ENCODE data around the gene SCN5A.

The SCN5A gene

GRCh38 chr3:38622336-38622735 lies 27.2 kb downstream of the SCN5A start:
- DNase-seq (ENCODE audit: low read depth): no peak

GRCh38 chr3:38620236-38620635 lies 29.3 kb downstream of the SCN5A start:
- DNase-seq (ENCODE audit: low read depth): no peak

DNA sequence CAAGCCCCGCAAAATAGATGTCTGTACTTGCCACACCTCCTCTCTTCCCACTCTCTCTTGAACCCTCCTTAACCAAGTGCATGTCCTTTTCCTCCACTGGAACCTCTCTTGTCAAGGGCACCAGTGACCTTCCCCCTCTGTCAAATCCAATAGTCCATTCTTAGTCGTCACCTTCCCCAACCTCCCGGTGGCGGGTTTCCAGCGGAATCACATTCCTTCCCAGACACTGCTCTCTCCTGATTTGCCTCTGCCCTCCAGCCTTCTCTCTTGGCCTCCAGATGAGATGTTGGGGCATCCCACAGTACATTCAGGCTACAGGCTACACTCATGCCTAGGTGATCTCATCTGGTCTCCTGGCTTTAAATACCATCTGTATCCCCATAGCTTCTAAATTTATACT lies 31.1 kb downstream of the SCN5A start:
- DNase-seq (ENCODE audit: low read depth): no peak

DNA sequence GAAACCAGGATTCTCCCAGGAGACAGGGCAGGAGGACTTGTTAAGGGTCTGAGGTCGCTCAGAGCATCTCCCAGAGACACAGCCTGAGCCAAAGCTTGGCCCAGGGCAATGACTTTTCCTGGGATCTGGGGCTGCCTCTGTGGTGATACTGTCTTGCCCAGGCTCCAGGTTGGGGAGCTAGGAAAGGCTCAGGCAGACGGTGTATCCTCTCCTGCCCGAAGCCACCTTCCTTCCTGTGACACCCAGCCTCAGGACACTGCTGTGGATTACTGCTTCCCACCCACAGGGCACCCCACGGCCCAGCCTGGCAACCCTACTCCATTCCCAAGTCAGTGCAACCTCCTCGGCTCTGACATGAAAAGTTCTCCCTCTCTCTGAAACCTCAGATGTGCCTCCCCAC lies 31.9 kb downstream of the SCN5A start:
- DNase-seq (ENCODE audit: low read depth): no peak

- DNase-seq (ENCODE audit: low read depth): no peak
Observed at GRCh38 chr3:38617137-38617536, 32.4 kb downstream of the SCN5A start.

GRCh38 chr3:38616658-38617057 lies 32.8 kb downstream of the SCN5A start:
- DNase-seq (ENCODE audit: low read depth): no peak

GRCh38 chr3:38616111-38616510 lies 33.4 kb downstream of the SCN5A start:
- DNase-seq (ENCODE audit: low read depth): no peak

GRCh38 chr3:38614651-38615352 lies 34.7 kb downstream of the SCN5A start:
- DNase-seq (ENCODE audit: low read depth): no peak

DNA sequence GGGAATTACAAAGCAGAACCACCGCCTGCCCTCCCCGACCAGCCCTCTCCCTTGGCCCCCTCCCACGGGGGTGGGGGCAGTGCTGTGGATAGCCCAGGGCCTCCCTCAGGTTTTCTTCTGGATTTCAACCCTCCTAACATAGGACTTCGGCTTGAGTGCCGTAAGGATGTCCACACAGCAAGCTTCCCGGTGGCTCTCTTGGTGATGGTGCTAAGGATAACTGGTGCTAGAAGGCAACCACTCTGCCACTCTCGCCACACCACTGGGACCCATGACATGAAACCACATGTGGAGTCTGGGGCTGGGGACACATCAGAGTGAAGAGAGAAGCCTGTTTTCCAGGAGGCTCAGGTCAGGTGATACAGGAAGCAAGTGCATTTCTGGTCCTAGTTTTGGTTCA lies 35.4 kb downstream of the SCN5A start:
- no peak for DNase-seq (ENCODE audit: low read depth)

DNA sequence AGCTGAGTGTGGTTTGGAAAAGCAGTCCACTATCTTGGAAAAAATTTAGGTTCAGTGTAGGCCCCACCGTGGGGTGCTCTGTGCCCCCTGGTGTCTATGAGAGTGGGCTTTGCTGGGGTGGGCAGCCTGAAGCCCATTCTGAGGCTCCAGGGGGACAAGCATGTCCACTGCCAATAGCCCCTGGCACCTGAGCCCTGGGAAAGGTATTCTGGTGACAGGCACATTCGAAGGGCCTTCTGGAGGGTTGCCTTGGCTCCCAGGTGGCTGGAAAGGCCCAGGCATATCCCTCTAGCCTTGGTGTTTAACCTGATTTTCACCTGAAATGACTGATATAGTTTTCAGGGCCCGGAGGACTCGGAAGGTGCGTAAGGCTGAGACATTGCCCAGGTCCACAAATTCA lies 36.1 kb downstream of the SCN5A start:
- no peak for DNase-seq (ENCODE audit: low read depth)

DNA sequence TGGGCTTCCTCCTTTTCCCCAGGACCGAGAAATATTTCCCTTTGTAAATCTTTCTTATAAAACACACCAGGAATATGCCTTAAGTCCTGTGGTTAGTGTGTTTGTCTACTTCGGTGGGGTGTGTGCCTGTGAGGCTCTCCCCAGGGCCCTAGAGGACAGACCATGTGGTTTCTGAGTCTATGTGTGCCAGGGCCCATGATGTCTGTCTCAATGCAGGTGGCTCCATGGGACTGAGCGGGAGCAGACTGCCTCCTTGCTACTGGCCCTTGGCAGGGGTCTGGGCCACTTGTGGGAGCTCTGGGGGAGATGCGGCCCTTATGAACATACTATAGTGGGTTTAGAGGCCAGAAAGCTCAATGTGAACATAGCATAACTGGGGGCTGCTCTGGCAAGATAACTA lies 37.6 kb downstream of the SCN5A start:
- DNase-seq (ENCODE audit: low read depth): no peak

- no peak for DNase-seq (ENCODE audit: low read depth)
Observed at GRCh38 chr3:38610934-38611333, 38.6 kb downstream of the SCN5A start.

DNA sequence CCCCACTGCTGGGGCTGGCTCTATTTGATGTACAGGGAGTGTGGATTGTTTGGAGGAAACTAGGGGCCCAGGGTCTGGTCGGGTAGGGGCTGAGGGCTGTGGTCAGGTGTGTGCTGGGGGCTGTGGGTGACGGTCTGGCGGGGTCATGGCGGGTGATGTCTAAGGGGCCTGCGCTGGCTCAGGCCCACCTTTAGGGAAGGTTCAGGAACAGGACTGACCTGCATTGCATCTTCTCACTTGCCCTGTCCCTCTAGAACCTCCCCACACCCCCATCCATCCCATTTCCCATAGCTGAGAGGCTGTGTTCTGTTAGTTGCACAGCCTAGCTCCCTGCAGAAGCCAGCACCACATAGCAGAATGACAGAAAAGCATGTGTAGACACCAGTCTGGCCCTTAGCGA lies 39.1 kb downstream of the SCN5A start:
- DNase-seq (ENCODE audit: low read depth): no peak

- no peak for DNase-seq (ENCODE audit: low read depth)
Observed at GRCh38 chr3:38609386-38610111, 39.9 kb downstream of the SCN5A start.

DNA sequence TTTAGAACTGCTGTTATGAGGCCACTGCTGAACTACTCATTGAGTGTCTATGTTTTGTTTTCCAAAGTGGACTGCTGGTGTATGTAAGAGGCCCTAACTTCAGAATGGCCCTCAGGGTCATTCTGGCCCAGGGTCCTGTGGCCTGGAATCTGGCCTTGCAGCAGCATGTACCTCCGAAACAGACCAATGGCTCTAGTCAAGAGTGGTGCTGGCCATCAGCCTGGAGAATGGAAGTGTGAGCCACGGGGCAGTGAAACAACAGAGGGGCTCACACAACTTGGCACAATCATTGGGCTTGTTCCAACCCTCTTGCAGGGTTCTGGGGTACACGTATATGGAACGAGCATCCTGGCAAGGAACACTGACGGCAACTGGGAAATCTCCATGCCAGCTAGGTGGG lies 40.5 kb downstream of the SCN5A start:
- no peak for DNase-seq (ENCODE audit: low read depth)

DNA sequence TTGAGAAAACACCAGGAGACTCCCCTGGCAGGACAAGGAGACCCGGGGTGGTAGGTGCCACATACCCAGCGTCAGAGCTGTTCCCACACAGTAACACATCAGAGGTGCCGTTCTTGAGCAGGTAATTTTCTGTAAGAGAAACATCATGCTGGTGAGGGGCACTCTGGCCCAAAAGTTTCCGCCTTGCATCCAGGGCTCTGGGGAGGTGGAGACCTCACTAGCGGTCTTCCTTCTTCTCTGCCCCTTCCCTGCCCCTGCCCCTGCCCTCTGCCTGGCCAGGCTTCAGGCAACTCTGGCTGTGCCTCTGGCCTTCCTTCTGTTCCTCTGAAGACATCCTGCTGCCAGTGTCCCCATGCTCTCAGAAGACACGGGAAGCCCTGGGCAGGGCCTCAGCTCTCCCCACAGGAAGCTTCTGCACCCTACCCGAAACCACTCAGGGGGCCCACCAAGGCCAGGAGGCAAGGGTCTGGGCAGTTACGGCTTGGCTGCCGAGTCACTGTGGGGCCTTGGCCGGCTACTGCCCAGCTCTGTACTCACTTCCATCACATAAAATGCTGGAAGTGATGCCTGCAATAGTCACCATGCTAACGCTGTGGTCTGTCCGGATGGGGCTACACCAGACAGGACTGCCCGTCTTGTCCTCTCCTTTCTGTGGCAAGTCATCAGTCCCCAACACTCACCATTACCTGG lies 41.3 kb downstream of the SCN5A start:
- DNase-seq (ENCODE audit: low read depth): no peak

DNA sequence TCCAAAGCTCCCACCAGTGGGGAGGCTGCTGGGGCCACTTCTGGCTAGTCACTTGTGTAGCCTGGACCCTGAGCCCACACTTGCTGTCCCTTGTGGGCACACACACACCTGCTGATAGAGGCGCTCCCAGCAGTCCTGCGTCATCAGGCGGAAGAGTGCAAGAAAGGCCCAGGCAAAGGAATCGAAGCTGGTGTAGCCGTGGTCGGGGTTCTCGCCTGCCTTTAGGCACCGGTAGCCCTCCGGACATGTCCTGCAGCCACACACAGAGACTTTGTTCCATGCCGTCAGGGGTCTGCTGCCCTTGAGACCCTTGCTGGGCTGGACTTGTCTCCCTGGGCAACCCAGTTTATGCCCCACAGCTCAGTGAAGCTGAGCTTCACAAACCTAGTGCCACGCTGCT lies 42.9 kb downstream of the SCN5A start:
- no peak for DNase-seq (ENCODE audit: low read depth)

GRCh38 chr3:38605981-38606380 lies 43.5 kb downstream of the SCN5A start:
- no peak for DNase-seq (ENCODE audit: low read depth)

DNA sequence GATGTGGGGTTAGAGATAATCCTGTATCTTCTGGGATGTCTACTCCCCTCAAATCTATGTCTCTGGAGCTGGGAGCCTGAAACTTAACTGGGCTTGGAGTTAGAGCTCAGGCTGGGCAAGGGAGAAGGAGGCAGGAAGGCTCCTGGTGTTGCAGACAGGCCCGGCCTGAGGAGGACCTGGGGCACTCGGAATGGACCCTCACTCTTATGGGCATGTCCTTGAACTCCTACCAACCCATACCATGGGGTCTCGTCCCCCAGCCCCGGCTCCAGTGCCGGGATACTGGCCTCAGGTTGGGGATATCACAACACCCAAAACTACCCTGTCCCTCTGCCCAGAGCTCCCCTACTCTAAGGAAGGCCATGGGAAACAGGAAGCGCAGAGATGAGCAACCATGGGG lies 45.2 kb downstream of the SCN5A start:
- no peak for DNase-seq (ENCODE audit: low read depth)

DNA sequence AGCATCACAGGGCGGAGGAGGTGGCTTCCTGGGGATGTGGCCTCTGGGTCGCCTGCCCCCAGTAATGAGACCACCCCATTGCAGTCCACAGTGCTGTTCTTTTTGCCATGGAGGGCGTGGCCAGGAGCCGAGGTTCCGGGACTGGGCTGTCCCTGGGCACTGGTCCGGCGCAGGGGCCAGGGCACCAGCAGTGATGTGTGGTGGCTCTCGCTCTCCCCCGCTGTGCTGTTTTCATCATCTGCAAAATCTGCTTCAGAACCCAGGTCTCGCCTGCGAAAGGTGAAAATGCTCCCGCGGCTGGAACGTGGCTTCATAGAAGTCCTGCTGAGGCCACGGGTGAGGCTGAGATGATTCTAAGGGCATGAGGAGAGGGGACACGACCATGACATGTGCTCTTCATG lies 45.8 kb downstream of the SCN5A start:
- DNase-seq (ENCODE audit: low read depth): no peak

DNA sequence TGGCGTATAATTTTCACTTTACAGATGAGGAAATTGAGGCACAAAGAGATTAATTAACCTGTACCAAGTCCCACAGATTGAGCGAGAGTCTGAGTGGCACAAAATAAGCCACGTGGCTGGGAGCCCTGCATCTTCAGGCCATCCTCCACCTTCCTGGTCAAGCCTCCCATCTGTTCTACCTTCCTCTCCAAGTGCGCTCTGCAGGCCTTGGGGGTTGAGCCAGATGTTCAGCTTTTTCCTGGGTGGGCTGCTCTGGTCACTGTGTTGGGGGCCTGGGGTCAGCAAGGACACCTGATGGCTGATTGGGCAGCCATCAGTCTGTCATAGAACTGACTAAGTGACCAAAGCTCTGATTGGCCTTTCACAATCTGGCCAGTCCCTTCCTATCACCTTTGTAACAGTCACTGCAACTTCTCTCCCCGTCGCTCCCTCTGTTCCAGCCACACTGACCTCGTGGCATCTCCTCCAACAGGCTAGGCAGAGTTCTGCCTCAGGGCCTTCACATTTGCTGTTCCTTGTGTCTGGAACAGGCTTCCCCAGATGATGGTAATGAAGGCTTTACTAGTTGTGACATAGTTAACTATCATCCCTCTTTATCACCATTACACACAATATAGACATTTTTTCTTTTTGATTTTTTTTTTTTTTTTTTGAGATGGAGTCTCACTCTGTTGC lies 46.8 kb downstream of the SCN5A start:
- no peak for DNase-seq (ENCODE audit: low read depth)

- DNase-seq (ENCODE audit: low read depth): no peak
Observed at GRCh38 chr3:38601956-38602550, 47.4 kb downstream of the SCN5A start.

All from stimulated activated CD8-positive, alpha-beta memory T cell treated with anti-CD3 and anti-CD28 coated beads, Interleukin-12 subunit alpha, Interleukin-12 subunit beta, amount 100 ng/mL, for 4 hours (primary cell).